K562 (cell line): ENCODE data around the gene ZPBP.

Source experiments
- ATF2 ChIP-seq: sonication (generic); formaldehyde crosslinking; IDR thresholded peaks from 2 replicates; pipeline ENCODE4 v1.8.1; 2022; ENCODE audit warnings: missing genetic modification reagents
- BHLHE40 ChIP-seq: IDR thresholded peaks from 2 replicates; pipeline ENCODE4 v1.6.1; 2011; ENCODE audit warnings: low read length, improper control_type of control experiment
- CBX3 ChIP-seq, 2 experiments: IDR thresholded peaks; 1 replicate in 1 of 2; 2 replicates in 1 of 2; pipeline ENCODE4 v1.6.1; 2012; ENCODE audit warnings: inconsistent platforms in 2 of 2, low read length in 2 of 2, borderline replicate concordance in 1 of 2, control low read depth in 1 of 2
- CTCF ChIP-seq, 3 experiments: IDR thresholded peaks in 2 of 3; conservative IDR thresholded peaks in 1 of 3; 2 replicates each; pipeline ENCODE4 v1.5.1; 2011 to 2012; ENCODE audit warnings: low read length in 3 of 3, mild to moderate bottlenecking in 3 of 3, control low read depth in 2 of 3, improper control_type of control experiment in 1 of 3, inconsistent platforms in 1 of 3, low read depth in 1 of 3, mixed read lengths in 1 of 3, moderate library complexity in 1 of 3; ENCODE audit not compliant: insufficient read depth in 2 of 3
- GTF2F1 ChIP-seq: IDR thresholded peaks from 2 replicates; pipeline ENCODE4 v1.6.1; 2011; ENCODE audit warnings: low read depth, low read length, improper control_type of control experiment
- HMG20B ChIP-seq: fragments of 250-450 bp; sonication (Bioruptor Pico); IDR thresholded peaks from 2 replicates; pipeline ENCODE4 v1.5.0; 2021; ENCODE audit warnings: mild to moderate bottlenecking
- POLR2A ChIP-seq: fragments of 450-650 bp; conservative IDR thresholded peaks from 2 replicates; pipeline ENCODE4 v1.6.1; 2016
- POLR2AphosphoS5 ChIP-seq: IDR thresholded peaks from 2 replicates; pipeline ENCODE4 v1.6.1; 2011; ENCODE audit warnings: mild to moderate bottlenecking, low read depth, low read length, moderate library complexity; ENCODE audit not compliant: control insufficient read depth, insufficient read depth
- RFX1 ChIP-seq: fragments of 450-650 bp; IDR thresholded peaks from 2 replicates; pipeline ENCODE4 v1.6.1; 2016; ENCODE audit warnings: mild to moderate bottlenecking, moderate library complexity
- RNF2 ChIP-seq: sonication (generic); IDR thresholded peaks from 2 replicates; pipeline ENCODE4 v1.6.1; 2016
- SMC3 ChIP-seq: conservative IDR thresholded peaks from 2 replicates; pipeline ENCODE4 v1.6.1; 2011; ENCODE audit warnings: low read depth, low read length, improper control_type of control experiment; ENCODE audit not compliant: insufficient read depth

GRCh38 chr7:50073093-50073492 is 20.0 kb downstream of the ZPBP start:
- TF ChIP-seq ATF2 (CRISPR knock-in tag) (no peak), RFX1 (no peak), CTCF (IDR thresholded peaks at IDR 0.05 in 2 of 3, conservative IDR thresholded peaks at IDR 0.05 in 1 of 3; ENCODE audit: insufficient read depth in 2 of 3, low read depth in 1 of 3, low read length in 3 of 3) (no peak), GTF2F1 (no peak), HMG20B (no peak), CBX3 (IDR thresholded peaks at IDR 0.05; ENCODE audit: borderline replicate concordance in 1 of 2, low read length in 2 of 2) (0 out of 3 replicates have a peak, but pooled peaks of 1 of the 2 experiments have one; percentile 38), POLR2AphosphoS5 (no peak), BHLHE40 (no peak), POLR2A (no peak), SMC3 (no peak), RNF2 (no peak)
